SU-DHL-6 (cell line): ENCODE measurements around the gene WNT1.

Source experiments
- EZH2phosphoT487 ChIP-seq: fragments of 200-600 bp; sonication (generic), shearing (Covaris generic); conservative IDR thresholded peaks from 2 replicates; pipeline ENCODE4 v1.6.1; 2018; ENCODE audit warnings: mild to moderate bottlenecking, antibody characterized with exemption, low read length, moderate library complexity, mixed read lengths
- TF ChIP-seq, protein P1 (sequence below): fragments of 200-600 bp; sonication (generic); IDR thresholded peaks from one replicate; pipeline ENCODE4 v1.5.1; 2017; ENCODE audit warnings: antibody characterized with exemption, mild to moderate bottlenecking, low read length, moderate library complexity; ENCODE audit not compliant: insufficient read depth, poor library complexity, severe bottlenecking

DNA sequence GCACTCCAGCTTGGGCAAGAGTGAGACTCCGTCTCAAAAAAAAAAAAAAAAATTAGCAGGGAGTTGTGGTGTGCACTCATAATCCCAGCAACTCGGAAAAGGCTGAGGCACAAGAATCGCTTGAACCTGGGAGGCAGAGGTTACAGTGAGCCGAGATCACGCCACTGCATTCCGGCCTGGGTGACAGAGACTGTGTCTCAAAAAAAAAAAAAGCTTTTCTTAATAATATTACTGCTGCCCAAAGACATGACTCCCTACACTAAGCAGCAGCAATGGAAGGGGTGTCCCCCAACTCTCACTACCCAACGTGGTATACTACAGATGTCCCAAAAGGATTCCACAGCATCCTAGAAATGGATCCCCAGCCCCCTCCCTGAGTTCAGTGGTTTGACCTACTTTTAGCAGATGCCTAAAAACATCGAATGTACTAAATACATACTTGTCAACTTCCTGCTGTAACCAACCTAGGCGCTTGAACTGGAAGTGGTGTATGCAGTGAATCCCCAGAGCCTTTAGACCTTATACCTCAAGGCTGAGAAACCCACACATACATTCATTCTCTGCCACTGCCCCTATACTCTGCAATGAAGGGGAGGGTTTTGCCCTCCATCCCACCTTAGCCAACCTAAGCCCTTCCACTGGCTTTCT lies 44.3 kb upstream of the WNT1 start:
- TF ChIP-seq, protein P1, sequence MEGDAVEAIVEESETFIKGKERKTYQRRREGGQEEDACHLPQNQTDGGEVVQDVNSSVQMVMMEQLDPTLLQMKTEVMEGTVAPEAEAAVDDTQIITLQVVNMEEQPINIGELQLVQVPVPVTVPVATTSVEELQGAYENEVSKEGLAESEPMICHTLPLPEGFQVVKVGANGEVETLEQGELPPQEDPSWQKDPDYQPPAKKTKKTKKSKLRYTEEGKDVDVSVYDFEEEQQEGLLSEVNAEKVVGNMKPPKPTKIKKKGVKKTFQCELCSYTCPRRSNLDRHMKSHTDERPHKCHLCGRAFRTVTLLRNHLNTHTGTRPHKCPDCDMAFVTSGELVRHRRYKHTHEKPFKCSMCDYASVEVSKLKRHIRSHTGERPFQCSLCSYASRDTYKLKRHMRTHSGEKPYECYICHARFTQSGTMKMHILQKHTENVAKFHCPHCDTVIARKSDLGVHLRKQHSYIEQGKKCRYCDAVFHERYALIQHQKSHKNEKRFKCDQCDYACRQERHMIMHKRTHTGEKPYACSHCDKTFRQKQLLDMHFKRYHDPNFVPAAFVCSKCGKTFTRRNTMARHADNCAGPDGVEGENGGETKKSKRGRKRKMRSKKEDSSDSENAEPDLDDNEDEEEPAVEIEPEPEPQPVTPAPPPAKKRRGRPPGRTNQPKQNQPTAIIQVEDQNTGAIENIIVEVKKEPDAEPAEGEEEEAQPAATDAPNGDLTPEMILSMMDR = no peak
- no peak for TF ChIP-seq EZH2phosphoT487
